Endothelial cell of umbilical vein (primary cell): Measurements from ENCODE around the gene GRM7. TPM values are rescaled to one million over a fixed set of nuclear protein-coding genes. Genes with fewer than 3 reads are reported as not detected.

Experiments used
- BruUV-seq: library from RNA; stranded (reverse); fragments of 400-500 nt; replicated peaks from 2 replicates; lab custom pipeline; 2021; lab: Mats Ljungman, UMichigan
- CTCF ChIA-PET: fragments of 300-600, 350-600 bp; sonication (Branson Sonifier 250); formaldehyde crosslinking; loops from one replicate; lab custom pipeline; 2021; ENCODE audit warnings: antibody characterized with exemption, inconsistent platforms; lab: Charles Lee
- POLR2A ChIA-PET: fragments of 300-600, 350-600 bp; sonication (Branson Sonifier 250); formaldehyde crosslinking; loops from one replicate; lab custom pipeline; 2021; ENCODE audit warnings: antibody characterized with exemption, inconsistent platforms; lab: Charles Lee
- DNase-seq: peaks from one replicate; pipeline ENCODE4 v3.0.0-alpha.2; 2011; ENCODE audit warnings: low read depth, low spot score
- FAIRE-seq: peaks from 2 replicates; lab custom pipeline; 2011; peaks lifted over from hg19 to GRCh38; lab: Jason Lieb, UNC
- H2AFZ ChIP-seq: 2 replicates; pipeline ENCODE4 v1.6.0; 2012; ENCODE audit warnings: low read depth, low read length, control low read depth, inconsistent platforms
- H3K27ac ChIP-seq: 2 replicates; pipeline ENCODE4 v1.5.1; 2011; ENCODE audit warnings: low read depth, mild to moderate bottlenecking, control low read depth, low read length, moderate library complexity; ENCODE audit not compliant: insufficient read depth
- H3K27me3 ChIP-seq, 2 experiments: 2 replicates each; pipeline versions ENCODE4 v1.6.0 to v1.6.1; 2011; ENCODE audit warnings: low read length in 2 of 2, mixed read lengths in 1 of 2; ENCODE audit not compliant: control insufficient read depth in 2 of 2, insufficient read depth in 2 of 2
- H3K36me3 ChIP-seq, 2 experiments: 2 replicates in 1 of 2; 3 replicates in 1 of 2; pipeline ENCODE4 v1.5.1; 2011; ENCODE audit warnings: low read length in 2 of 2, mild to moderate bottlenecking in 1 of 2, moderate library complexity in 1 of 2; ENCODE audit not compliant: control insufficient read depth in 2 of 2, insufficient read depth in 2 of 2; ENCODE audit errors: extremely low read depth in 1 of 2
- H3K4me1 ChIP-seq: 3 replicates; pipeline ENCODE4 v1.5.1; 2011; ENCODE audit warnings: mild to moderate bottlenecking, low read length; ENCODE audit not compliant: control insufficient read depth, insufficient read depth; ENCODE audit errors: extremely low read depth
- H3K4me2 ChIP-seq: 2 replicates; pipeline ENCODE4 v1.6.1; 2011; ENCODE audit warnings: low read length, control low read depth, mixed read lengths; ENCODE audit not compliant: insufficient read depth
- H3K4me3 ChIP-seq, 3 experiments: fragments of 200-600 bp in 1 of 3; sonication (generic), shearing (Covaris generic) in 1 of 3; replicated peaks in 1 of 3; 2 replicates each; pipeline ENCODE4 v1.5.1; 2011 to 2016; ENCODE audit warnings: control low read depth in 3 of 3, low read length in 3 of 3, mild to moderate bottlenecking in 2 of 3, inconsistent platforms in 1 of 3, low read depth in 1 of 3, moderate library complexity in 1 of 3; ENCODE audit not compliant: insufficient read depth in 1 of 3
- H3K79me2 ChIP-seq: 2 replicates; pipeline ENCODE4 v1.6.0; 2012; ENCODE audit warnings: low read length, inconsistent platforms; ENCODE audit not compliant: control insufficient read depth, insufficient read depth
- H3K9ac ChIP-seq: replicated peaks from 2 replicates; pipeline ENCODE3; 2011; ENCODE audit warnings: low read length, control low read depth; ENCODE audit not compliant: insufficient read depth; ENCODE audit errors: extremely low read depth
- H3K9me1 ChIP-seq: replicated peaks from 3 replicates; pipeline ENCODE4 v1.6.0; 2011; ENCODE audit warnings: mild to moderate bottlenecking, low read length; ENCODE audit not compliant: control insufficient read depth, insufficient read depth; ENCODE audit errors: extremely low read depth
- H3K9me3 ChIP-seq: replicated peaks from 2 replicates; pipeline ENCODE4 v1.5.1; 2012; ENCODE audit warnings: low read length, inconsistent platforms; ENCODE audit not compliant: control insufficient read depth, insufficient read depth
- H4K20me1 ChIP-seq: replicated peaks from 2 replicates; pipeline ENCODE3; 2011; ENCODE audit warnings: mild to moderate bottlenecking, low read length; ENCODE audit not compliant: control insufficient read depth, insufficient read depth; ENCODE audit errors: extremely low read depth
- EZH2 ChIP-seq: IDR thresholded peaks from 2 replicates; pipeline ENCODE4 v1.6.1; 2012; ENCODE audit warnings: borderline replicate concordance, low read depth, mild to moderate bottlenecking, moderate library complexity, low read length, inconsistent platforms; ENCODE audit not compliant: severe bottlenecking
- FOS ChIP-seq: IDR thresholded peaks from 2 replicates; pipeline ENCODE4 v1.6.1; 2011; ENCODE audit warnings: mild to moderate bottlenecking, low read length, moderate library complexity, borderline replicate concordance; ENCODE audit not compliant: insufficient read depth
- GATA2 ChIP-seq: IDR thresholded peaks from 2 replicates; pipeline ENCODE4 v1.7.0; 2011; ENCODE audit warnings: low read depth, mild to moderate bottlenecking, moderate library complexity, mixed read lengths, low read length; ENCODE audit not compliant: insufficient read length, insufficient read depth
- JUN ChIP-seq: IDR thresholded peaks from 2 replicates; pipeline ENCODE4 v1.6.1; 2011; ENCODE audit warnings: borderline replicate concordance, low read depth; ENCODE audit not compliant: insufficient read length, insufficient read depth
- MYC ChIP-seq: IDR thresholded peaks from one replicate; pipeline ENCODE4 v1.6.1; 2011; ENCODE audit warnings: mild to moderate bottlenecking, low read depth, low read length
- POLR2A ChIP-seq: IDR thresholded peaks from 2 replicates; pipeline ENCODE4 v1.6.1; 2012; ENCODE audit warnings: low read depth, mild to moderate bottlenecking, control low read depth, low read length
- POLR2AphosphoS5 ChIP-seq: IDR thresholded peaks from 2 replicates; pipeline ENCODE4 v1.6.1; 2012; ENCODE audit warnings: low read depth, mild to moderate bottlenecking, control low read depth, low read length, moderate library complexity; ENCODE audit not compliant: insufficient read depth
- dilution Hi-C: fragments of 300-500 bp; cut with MboI; formaldehyde crosslinking; loops from one replicate; pipeline ENCODE4 v1.15.0; 2019; ENCODE audit warnings: low sequenced_read_pairs; ENCODE audit not compliant: extremely low pct_ligation_motif_present
- intact Hi-C: fragments of 100-400 bp; cut with micrococcal nuclease; formaldehyde crosslinking; loops from one replicate; pipeline ENCODE4 v1.10.0; 2022
- polyA plus RNA-seq, 4 experiments: library from polyadenylated mRNA; depleted of rRNA in 3 of 4; stranded (reverse) in 3 of 4; unstranded in 1 of 4; fragments of >200 nt; gene quantifications; 2 replicates each; pipeline versions ENCODE4 v1.2.1 to v1.2.3, GENCODE V29; 2011 to 2012; ENCODE audit warnings: missing spikeins in 1 of 4
- total RNA-seq: library from RNA; stranded (reverse); gene quantifications from 2 replicates; pipeline ENCODE4 v1.2.3, GENCODE V29; 2021
- TF ChIP-seq, protein P1 (sequence below): IDR thresholded peaks from 2 replicates; pipeline ENCODE4 v1.6.1; 2011; ENCODE audit not compliant: insufficient read depth, insufficient read length
- TF ChIP-seq, protein P2 (sequence below), 2 donors: IDR thresholded peaks; 1 replicate in 1 of 2; 2 replicates in 1 of 2; pipeline ENCODE4 v1.5.1; 2011; ENCODE audit warnings: low read length in 2 of 2, mild to moderate bottlenecking in 2 of 2, moderate library complexity in 2 of 2, control low read depth in 1 of 2, inconsistent platforms in 1 of 2, low read depth in 1 of 2; ENCODE audit not compliant: insufficient read depth in 1 of 2; ENCODE audit errors: extremely low read depth in 1 of 2

Gene GRM7
- total and polyA plus RNA-seq, 2 donors (not counting 3 experiments of a cell fraction or from before 2014, with no cell fraction given): 0.12 TPM; not detected in 1

DNA sequence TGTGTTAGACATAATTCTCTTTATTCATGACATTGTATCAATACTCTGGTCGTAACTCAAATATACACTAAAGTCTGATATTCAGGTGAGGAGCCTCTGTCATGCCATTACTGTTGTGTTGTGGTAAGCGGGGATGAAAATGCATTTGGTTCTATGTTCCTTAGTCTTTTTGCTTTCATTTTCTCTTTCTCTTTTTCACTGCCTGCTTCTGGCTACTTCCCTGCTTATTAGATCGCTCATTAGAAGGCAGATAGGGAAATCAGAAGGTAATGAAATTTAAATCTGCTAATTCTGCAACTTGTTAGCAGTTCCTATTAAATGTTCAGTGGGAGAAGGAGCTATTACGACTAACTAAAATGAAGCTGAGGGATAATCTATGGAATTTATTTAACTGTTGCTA, 345.0 kb downstream of the GRM7 start:
- intact Hi-C loops (loop anchor here (1.0 kb wide), 1 partner anchor 140 kb away; no protein-coding TSS in a partner anchor), dilution Hi-C loops (no loop called here)
- H3K4me2 ChIP-seq: peak overlapping the region; percentile 93
- H3K9me3 ChIP-seq: no peaks in the 10 kb centered on the region
- no peaks in the 10 kb centered on the region for H3K9me1 ChIP-seq
- BruUV-seq: no TSS peak
- no peak for TF ChIP-seq POLR2A
- no peak for TF ChIP-seq MYC
- TF ChIP-seq GATA2: no peak
- no peak for TF ChIP-seq POLR2AphosphoS5
- no peak for TF ChIP-seq EZH2
- TF ChIP-seq FOS: no peak
- TF ChIP-seq JUN: no peak
- TF ChIP-seq, protein P1, sequence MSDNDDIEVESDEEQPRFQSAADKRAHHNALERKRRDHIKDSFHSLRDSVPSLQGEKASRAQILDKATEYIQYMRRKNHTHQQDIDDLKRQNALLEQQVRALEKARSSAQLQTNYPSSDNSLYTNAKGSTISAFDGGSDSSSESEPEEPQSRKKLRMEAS: no peak
- TF ChIP-seq, protein P2, sequence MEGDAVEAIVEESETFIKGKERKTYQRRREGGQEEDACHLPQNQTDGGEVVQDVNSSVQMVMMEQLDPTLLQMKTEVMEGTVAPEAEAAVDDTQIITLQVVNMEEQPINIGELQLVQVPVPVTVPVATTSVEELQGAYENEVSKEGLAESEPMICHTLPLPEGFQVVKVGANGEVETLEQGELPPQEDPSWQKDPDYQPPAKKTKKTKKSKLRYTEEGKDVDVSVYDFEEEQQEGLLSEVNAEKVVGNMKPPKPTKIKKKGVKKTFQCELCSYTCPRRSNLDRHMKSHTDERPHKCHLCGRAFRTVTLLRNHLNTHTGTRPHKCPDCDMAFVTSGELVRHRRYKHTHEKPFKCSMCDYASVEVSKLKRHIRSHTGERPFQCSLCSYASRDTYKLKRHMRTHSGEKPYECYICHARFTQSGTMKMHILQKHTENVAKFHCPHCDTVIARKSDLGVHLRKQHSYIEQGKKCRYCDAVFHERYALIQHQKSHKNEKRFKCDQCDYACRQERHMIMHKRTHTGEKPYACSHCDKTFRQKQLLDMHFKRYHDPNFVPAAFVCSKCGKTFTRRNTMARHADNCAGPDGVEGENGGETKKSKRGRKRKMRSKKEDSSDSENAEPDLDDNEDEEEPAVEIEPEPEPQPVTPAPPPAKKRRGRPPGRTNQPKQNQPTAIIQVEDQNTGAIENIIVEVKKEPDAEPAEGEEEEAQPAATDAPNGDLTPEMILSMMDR (IDR thresholded peaks at IDR 0.05; ENCODE audit: extremely low read depth in 1 of 2, insufficient read depth in 1 of 2, low read depth in 1 of 2, low read length in 2 of 2): no peak
- H3K4me3 ChIP-seq: peak overlapping the region; percentile 18 to 72 (median 50)
- H2AFZ ChIP-seq: peak overlapping the region; percentile 87
- H3K9ac ChIP-seq: peak overlapping the region; percentile 74
- no peak for DNase-seq
- no peaks in the 10 kb centered on the region for H3K79me2 ChIP-seq
- no peaks in the 10 kb centered on the region for H3K36me3 ChIP-seq
- no peaks in the 10 kb centered on the region for H4K20me1 ChIP-seq
- no peaks in the 10 kb centered on the region for H3K4me1 ChIP-seq
- H3K27me3 ChIP-seq: no peaks in the 10 kb centered on the region
- peak overlapping the region; percentile 4 for H3K27ac ChIP-seq
- CTCF ChIA-PET: interaction anchor here (1.0 to 1.7 kb wide), 4 partner anchors 9 to 905 kb away, joined by 3 to 12 read pairs (median 4); no protein-coding TSS in a partner anchor
- peak; percentile 12 for FAIRE-seq
- POLR2A ChIA-PET: no interaction called here
